Lung (tissue), 12 donors: ENCODE data around the gene SH3PXD2B. TPM values are rescaled to one million over a fixed set of nuclear protein-coding genes. Genes with fewer than 3 reads are reported as not detected.

Source experiments
- ATAC-seq: fragments of 200-7000 bp; cut with Tn5 transposase; one replicate; pipeline ENCODE4 v1.9.1; 2020; ENCODE audit warnings: moderate number of reproducible peaks; ENCODE audit not compliant: insufficient read depth, low FRiP score
- DNase-seq, 3 donors: peaks; one replicate each; pipeline ENCODE4 v3.0.0-alpha.2; 2013 to 2017
- H3K27ac ChIP-seq, 2 donors: one replicate each; pipeline ENCODE4 v1.5.1; 2013; ENCODE audit warnings: mild to moderate bottlenecking in 2 of 2, moderate library complexity in 2 of 2, control low read depth in 1 of 2, inconsistent platforms in 1 of 2, low read depth in 1 of 2, low read length in 1 of 2
- H3K27me3 ChIP-seq, 3 donors: one replicate each; pipeline ENCODE4 v1.5.1; 2013; ENCODE audit warnings: low read length in 2 of 3; ENCODE audit not compliant: control insufficient read depth in 3 of 3, insufficient read depth in 3 of 3
- H3K36me3 ChIP-seq, 4 donors: one replicate each; pipeline ENCODE4 v1.5.1; 2013; ENCODE audit warnings: low read length in 4 of 4, mild to moderate bottlenecking in 1 of 4, moderate library complexity in 1 of 4; ENCODE audit not compliant: control insufficient read depth in 4 of 4, insufficient read depth in 4 of 4
- H3K4me1 ChIP-seq, 5 donors: one replicate each; pipeline ENCODE4 v1.5.1; 2013; ENCODE audit warnings: low read length in 5 of 5, mild to moderate bottlenecking in 2 of 5, moderate library complexity in 1 of 5; ENCODE audit not compliant: control insufficient read depth in 5 of 5, insufficient read depth in 5 of 5
- H3K4me3 ChIP-seq: one replicate; pipeline ENCODE4 v1.5.1; 2013; ENCODE audit warnings: mild to moderate bottlenecking, control low read depth, moderate library complexity
- H3K9ac ChIP-seq, 2 donors: one replicate each; pipeline ENCODE4 v1.5.1; 2013; ENCODE audit warnings: low read length in 2 of 2, control low read depth in 1 of 2; ENCODE audit not compliant: insufficient read depth in 1 of 2
- H3K9me3 ChIP-seq, 4 donors: one replicate each; pipeline ENCODE4 v1.5.1; 2013; ENCODE audit warnings: low read length in 3 of 4, mild to moderate bottlenecking in 1 of 4, moderate library complexity in 1 of 4; ENCODE audit not compliant: control insufficient read depth in 4 of 4, insufficient read depth in 3 of 4
- WGBS, 2 donors: extraction: QIAGEN DNeasy Blood & Tissue Kit; methylation state at CpG; one replicate each; pipeline ENCODE4 v1.1.7; 2013; 5-methylcytosine and 5-hydroxymethylcytosine counted together
- polyA plus RNA-seq, 2 donors: library from polyadenylated mRNA; stranded (reverse); fragments of 200-250 nt; gene quantifications; one replicate each; pipeline ENCODE4 v1.2.1, GENCODE V29; 2013
- total RNA-seq, 2 donors: library from RNA; depleted of rRNA in 1 of 2; stranded (reverse); fragments of >200 nt in 1 of 2; gene quantifications; one replicate each; pipeline ENCODE4 v1.2.1, GENCODE V29; 2014 to 2021
- TF ChIP-seq, protein P1 (sequence below): IDR thresholded peaks from 2 replicates; pipeline ENCODE4 v1.5.1; 2012; ENCODE audit warnings: mild to moderate bottlenecking; ENCODE audit errors: control extremely low read depth, extremely low read depth
- donor health status: control.
- donor health status: control.
- donor health status: Bipolar disorder and iron deficiency.
- donor health status: healthy.
- donor health status: DM: yes; HTN: yes; CAD: no.

Gene SH3PXD2B
- total and polyA plus RNA-seq, 4 donors, result 8.0 to 56.0 (median 21.4) TPM

DNA sequence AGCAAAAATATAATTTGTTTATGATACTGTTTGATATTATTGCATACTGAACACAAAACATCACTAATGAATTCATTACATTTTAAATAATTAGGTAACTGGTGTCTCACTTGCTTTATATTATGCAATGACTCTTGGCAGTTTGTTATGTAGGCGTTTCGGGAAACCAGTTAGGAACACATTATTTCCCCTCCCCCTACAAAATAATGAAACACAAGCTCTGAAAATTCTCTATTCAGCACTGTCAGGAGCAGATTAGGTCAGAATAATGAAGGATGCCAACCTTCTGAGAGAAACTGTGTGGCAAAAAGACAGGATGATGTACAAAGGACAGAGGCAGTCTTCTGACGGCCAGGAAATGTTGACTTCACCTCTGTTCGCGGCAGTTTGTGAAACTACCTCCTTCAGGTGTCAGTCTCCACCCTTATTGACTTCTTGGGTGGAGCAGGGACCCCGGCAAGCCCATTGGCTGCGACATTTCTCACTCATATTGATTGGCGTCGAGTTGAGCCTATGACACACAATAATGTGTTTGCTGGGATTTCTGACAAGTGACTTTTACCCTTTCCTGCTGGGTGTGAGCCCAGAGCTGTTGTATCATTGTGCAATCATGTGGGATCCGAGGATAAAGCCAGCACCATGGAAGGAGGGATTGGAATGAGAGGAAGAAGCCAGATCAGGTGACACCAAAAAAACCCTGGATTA is 33.9 kb downstream of the SH3PXD2B start:
- H3K9ac ChIP-seq, result peak overlapping the region in 1 of 2 donors; percentile 27
- no peaks in the 10 kb centered on the region for H3K27me3 ChIP-seq
- no peak overlapping the region for H3K4me3 ChIP-seq
- 41 to 45% methylated on average over 10 of the region's 10 CpGs for WGBS, 2 donors
- H3K27ac ChIP-seq, result peak overlapping the region in 1 of 2 donors; percentile 79
- H3K4me1 ChIP-seq, result peaks cover 0 to 43% (median 15%) of the 10 kb centered on the region in 5 donors
- peaks cover 0 to 7% (median 3%) of the 10 kb centered on the region in 4 donors for H3K36me3 ChIP-seq
- no peaks in the 10 kb centered on the region for H3K9me3 ChIP-seq
- TF ChIP-seq, protein P1, sequence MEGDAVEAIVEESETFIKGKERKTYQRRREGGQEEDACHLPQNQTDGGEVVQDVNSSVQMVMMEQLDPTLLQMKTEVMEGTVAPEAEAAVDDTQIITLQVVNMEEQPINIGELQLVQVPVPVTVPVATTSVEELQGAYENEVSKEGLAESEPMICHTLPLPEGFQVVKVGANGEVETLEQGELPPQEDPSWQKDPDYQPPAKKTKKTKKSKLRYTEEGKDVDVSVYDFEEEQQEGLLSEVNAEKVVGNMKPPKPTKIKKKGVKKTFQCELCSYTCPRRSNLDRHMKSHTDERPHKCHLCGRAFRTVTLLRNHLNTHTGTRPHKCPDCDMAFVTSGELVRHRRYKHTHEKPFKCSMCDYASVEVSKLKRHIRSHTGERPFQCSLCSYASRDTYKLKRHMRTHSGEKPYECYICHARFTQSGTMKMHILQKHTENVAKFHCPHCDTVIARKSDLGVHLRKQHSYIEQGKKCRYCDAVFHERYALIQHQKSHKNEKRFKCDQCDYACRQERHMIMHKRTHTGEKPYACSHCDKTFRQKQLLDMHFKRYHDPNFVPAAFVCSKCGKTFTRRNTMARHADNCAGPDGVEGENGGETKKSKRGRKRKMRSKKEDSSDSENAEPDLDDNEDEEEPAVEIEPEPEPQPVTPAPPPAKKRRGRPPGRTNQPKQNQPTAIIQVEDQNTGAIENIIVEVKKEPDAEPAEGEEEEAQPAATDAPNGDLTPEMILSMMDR, result no peak
- DNase-seq (peak; percentile 81 to 95 (median 91)), ATAC-seq (peak; percentile 59)

DNA sequence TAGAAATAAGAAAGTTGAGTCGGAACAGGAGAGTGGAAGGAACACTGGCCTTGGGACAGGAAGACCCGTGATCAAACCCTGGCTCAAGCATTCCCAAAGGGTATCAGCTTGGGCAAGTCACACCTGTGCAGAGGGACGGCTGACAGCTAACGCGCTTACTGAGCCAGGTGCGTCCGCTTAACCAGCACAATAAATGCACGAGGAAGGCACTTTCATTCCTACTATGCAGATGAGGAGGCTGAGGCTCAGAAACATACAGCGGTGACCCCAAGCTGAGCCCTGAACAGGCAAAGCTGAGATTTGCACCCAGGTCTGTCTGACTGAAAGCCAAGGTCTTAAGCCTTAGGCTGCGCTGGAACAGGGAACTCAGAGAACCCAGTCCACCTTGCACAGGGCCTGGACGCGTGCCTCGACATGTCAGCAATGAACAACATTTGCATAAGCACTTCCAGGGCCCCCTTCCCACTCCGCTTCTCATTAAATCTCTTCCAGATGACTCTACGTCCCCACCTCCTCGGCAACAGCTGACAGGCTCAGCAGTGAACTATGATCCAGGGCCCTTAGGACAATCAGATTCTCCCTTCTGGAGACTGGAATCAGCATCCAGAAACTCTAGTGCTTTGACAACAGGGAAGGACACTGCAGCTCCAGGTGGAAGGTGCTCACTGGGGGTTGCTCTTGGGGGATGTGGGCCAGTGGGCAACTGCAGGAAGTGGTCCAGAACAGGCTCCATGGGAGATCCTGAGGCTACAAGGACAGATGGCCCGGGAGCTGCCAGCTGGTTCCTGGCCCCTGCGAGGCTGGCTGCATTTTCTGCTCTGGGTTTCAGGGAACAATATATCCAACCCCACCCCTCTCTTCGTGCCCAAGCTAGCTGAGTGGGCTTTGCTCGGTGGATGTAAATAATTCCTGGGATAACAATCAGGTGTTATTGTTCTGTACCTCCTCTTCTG is 35.2 kb downstream of the SH3PXD2B start:
- Histone ChIP-seq H3K27ac (peak overlapping the region in 1 of 2 donors; percentile 37), H3K4me1 (peaks cover 0 to 49% (median 21%) of the 10 kb centered on the region in 5 donors), H3K36me3 (peaks cover 0 to 7% (median 3%) of the 10 kb centered on the region in 4 donors), H3K9ac (peak overlapping the region in 1 of 2 donors; percentile 29), H3K9me3 (no peaks in the 10 kb centered on the region), H3K4me3 (no peak overlapping the region), H3K27me3 (no peaks in the 10 kb centered on the region)
- whole genome bisulfite sequencing, 2 donors, result 84 to 87% methylated on average over 20 of the region's 20 CpGs
- DNase-seq (no peak), ATAC-seq (no peak)
- TF ChIP-seq, protein P1, result no peak

DNA sequence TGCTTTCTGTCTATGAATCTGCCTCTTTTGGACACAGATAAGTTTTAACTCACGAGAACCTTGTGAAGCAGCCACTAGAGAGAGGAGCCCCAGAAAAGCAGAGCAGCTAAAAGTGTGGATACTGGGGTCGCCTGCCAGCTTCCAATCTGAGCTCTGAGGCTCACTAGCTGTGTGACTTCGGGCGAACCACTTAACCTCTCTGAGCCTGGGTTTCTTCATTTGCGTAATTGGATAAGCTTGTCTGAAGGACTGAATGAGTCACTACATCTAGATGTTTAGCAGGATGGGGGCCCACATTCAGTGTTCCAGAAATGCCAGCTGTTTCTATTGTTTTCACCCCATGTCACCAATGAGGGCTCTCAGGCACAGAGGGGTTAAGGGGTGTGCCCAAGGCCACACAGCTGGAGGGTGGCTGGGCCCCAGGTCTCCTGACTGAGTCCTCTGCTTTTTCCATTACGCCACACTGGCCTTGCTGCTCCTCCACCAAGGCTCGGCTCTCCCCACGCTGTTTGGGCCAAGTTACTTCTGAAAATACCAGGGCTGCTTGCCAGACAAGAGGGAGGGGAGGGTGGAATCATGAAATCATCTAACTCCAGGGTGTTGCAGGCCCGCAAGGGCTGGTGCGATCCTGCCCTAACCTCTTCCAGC is 36.2 kb downstream of the SH3PXD2B start:
- H3K27me3 ChIP-seq, result no peaks in the 10 kb centered on the region
- no peak overlapping the region for H3K4me3 ChIP-seq
- WGBS, 2 donors, result 51 to 52% methylated on average over 10 of the region's 10 CpGs
- DNase-seq (peak; percentile 95 to 99 (median 98)), ATAC-seq (peak; percentile 69)
- peaks cover 0 to 7% (median 3%) of the 10 kb centered on the region in 4 donors for H3K36me3 ChIP-seq
- peaks cover 0 to 56% (median 22%) of the 10 kb centered on the region in 5 donors for H3K4me1 ChIP-seq
- no peaks in the 10 kb centered on the region for H3K9me3 ChIP-seq
- peak overlapping the region in 1 of 2 donors; percentile 71 for H3K9ac ChIP-seq
- TF ChIP-seq, protein P1, result no peak
- H3K27ac ChIP-seq, result peak overlapping the region; percentile 27 to 37
